Kidney (tissue), 14 donors: Measurements from ENCODE around the gene LHX2. TPM values are rescaled to one million over a fixed set of nuclear protein-coding genes. Genes with fewer than 3 reads are reported as not detected.

ENCODE experiments used
- DNase-seq, 5 donors: peaks; one replicate each; pipeline ENCODE4 v3.0.0-alpha.2; 2013 to 2020
- FAIRE-seq: peaks from 2 replicates; lab custom pipeline; 2012; peaks lifted over from hg19 to GRCh38; lab: Jason Lieb, UNC
- H3K27ac ChIP-seq, 2 donors: one replicate each; pipeline ENCODE4 v1.7.0; 2013; ENCODE audit warnings: low read depth in 2 of 2, low read length in 2 of 2, inconsistent platforms in 1 of 2
- H3K27me3 ChIP-seq: one replicate; pipeline ENCODE4 v1.7.1; 2013; ENCODE audit warnings: low read length, inconsistent platforms; ENCODE audit not compliant: control insufficient read depth, insufficient read depth
- H3K36me3 ChIP-seq, 3 donors: one replicate each; pipeline versions ENCODE4 v1.7.0 to v1.7.1; 2013; ENCODE audit warnings: low read length in 3 of 3, control low read depth in 1 of 3, inconsistent platforms in 1 of 3; ENCODE audit not compliant: insufficient read depth in 3 of 3, control insufficient read depth in 2 of 3
- H3K4me1 ChIP-seq, 3 donors: one replicate each; pipeline versions ENCODE4 v1.7.0 to v1.7.1; 2013; ENCODE audit warnings: low read length in 3 of 3, inconsistent platforms in 1 of 3, low read depth in 1 of 3; ENCODE audit not compliant: control insufficient read depth in 2 of 3, insufficient read depth in 2 of 3
- H3K4me3 ChIP-seq, 3 donors: one replicate each; pipeline versions ENCODE4 v1.7.0 to v1.8.1; 2013; ENCODE audit warnings: low read length in 3 of 3, control low read depth in 1 of 3, inconsistent platforms in 1 of 3
- H3K9ac ChIP-seq, 3 donors: one replicate each; pipeline versions ENCODE4 v1.7.0 to v1.7.1; 2013; ENCODE audit warnings: low read length in 3 of 3, control low read depth in 1 of 3, inconsistent platforms in 1 of 3
- H3K9me3 ChIP-seq, 3 donors: one replicate each; pipeline versions ENCODE4 v1.7.0 to v1.7.1; 2013; ENCODE audit warnings: low read length in 3 of 3, control low read depth in 1 of 3, inconsistent platforms in 1 of 3; ENCODE audit not compliant: control insufficient read depth in 2 of 3, insufficient read depth in 1 of 3
- CTCF ChIP-seq: IDR thresholded peaks from 3 replicates; pipeline ENCODE4 v1.5.1; 2012; ENCODE audit warnings: mild to moderate bottlenecking, moderate library complexity, borderline replicate concordance; ENCODE audit not compliant: insufficient read depth; ENCODE audit errors: extremely low read depth
- intact Hi-C: fragments of 100-400 bp; cut with DNase I; formaldehyde crosslinking; loops from one replicate; pipeline ENCODE4 v1.11.1; 2022
- polyA plus RNA-seq: library from polyadenylated mRNA; stranded (reverse); fragments of 350-450 nt; fragmentation: Illumina TruSeq; extraction: RNeasy Lipid Tissue Mini Kit (QIAGEN cat#74804); gene quantifications from one replicate; pipeline ENCODE4 v1.2.3, GENCODE V29; 2014; ENCODE audit warnings: low read depth, low replicate concordance; ENCODE audit not compliant: insufficient read depth
- total RNA-seq: library from RNA; stranded (reverse); fragmentation: NEBNext Ultra II Directional; extraction: Animal tissue kit (Norgen Biotek cat#: 25700); gene quantifications from one replicate; pipeline ENCODE4 v1.2.1, GENCODE V29; 2021
- donor health status: control.
- donor health status: control.
- donor health status: control.
- donor health status: control.
- donor health status: control.
- donor health status: DM: yes; HTN: yes; CAD: no.
- donor health status: Normal renal cell carcinoma (clear cell type).

The LHX2 gene
- total and polyA plus RNA-seq, 2 donors from 2014 or later: not detected

DNA sequence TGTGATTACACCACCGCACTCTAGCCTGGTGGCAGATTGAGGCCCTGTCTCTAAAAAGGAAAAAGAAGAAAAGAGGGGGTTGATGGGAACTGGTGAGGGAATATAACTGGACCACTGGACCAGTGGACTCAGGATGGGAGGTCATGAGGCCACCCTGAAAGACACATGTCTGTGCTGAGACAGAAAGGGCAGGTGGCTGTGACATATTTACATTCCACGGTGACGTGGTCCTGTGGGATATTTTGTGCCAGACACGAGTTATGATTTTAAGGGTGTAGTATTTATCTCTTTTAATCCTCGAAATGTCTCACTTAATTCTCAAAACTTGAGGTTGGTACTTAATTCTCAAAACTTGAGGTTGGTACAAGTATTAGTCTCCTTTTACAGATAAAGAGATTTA is 32.9 kb downstream of the LHX2 start:
- no peaks in the 10 kb centered on the region for H3K36me3 ChIP-seq
- H3K9me3 ChIP-seq: no peaks in the 10 kb centered on the region
- intact Hi-C loops: loop anchor here (10.0 kb wide), 1 partner anchor 500 kb away; no protein-coding TSS in a partner anchor
- no peak for FAIRE-seq
- H3K4me1 ChIP-seq: peaks cover 0 to 6% (median 2%) of the 10 kb centered on the region in 3 donors
- H3K27ac ChIP-seq: no peak overlapping the region
- no peak for TF ChIP-seq CTCF
- H3K4me3 ChIP-seq: no peak overlapping the region
- H3K9ac ChIP-seq: no peak overlapping the region
- DNase-seq: no peak
- peaks cover 9% of the 10 kb centered on the region for H3K27me3 ChIP-seq

DNA sequence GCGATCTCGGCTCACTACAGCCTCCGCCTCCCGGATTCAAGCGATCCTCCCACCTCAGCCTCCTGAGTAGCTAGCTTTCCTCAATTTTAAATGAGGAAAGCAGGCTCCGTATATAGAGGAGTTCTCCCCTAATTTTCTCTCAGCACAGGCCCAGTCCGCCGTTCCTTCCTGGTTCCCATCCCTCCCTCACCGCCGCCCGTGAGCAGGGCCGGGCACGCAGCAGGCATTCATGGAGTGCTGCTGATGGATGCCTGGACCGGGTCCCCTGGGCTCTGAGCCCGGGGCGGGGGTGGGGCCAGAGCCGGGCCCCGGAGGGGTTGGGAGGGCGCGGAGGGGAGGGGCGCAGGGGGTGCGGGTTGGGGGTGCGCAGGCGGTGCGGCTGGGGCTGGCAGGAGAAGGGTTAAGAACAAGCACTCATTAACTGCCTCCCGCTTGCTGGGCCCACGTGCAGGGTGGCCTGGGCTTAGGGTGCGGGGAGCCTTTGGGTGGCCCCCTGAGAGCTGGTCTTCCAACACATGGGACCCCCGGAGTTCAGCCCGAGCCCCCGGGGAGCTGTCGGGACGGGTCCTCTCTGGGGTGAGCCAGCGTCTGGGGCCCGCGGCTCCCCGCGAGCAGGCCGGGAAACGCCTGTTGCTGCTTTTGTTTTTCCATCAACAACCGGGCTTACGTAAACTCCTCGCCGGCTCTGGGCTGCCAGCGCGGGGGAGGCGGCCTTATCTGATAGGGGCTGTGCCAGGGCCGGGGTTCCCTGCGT is 33.7 kb downstream of the LHX2 start:
- no peak for FAIRE-seq
- intact Hi-C loops: loop anchor here (10.0 kb wide), 1 partner anchor 500 kb away; no protein-coding TSS in a partner anchor
- H3K4me3 ChIP-seq: peak overlapping the region in 1 of 3 donors; percentile 42
- no peaks in the 10 kb centered on the region for H3K36me3 ChIP-seq
- H3K4me1 ChIP-seq: peaks cover 0 to 6% (median 2%) of the 10 kb centered on the region in 3 donors
- H3K27me3 ChIP-seq: peaks cover 9% of the 10 kb centered on the region
- no peaks in the 10 kb centered on the region for H3K9me3 ChIP-seq
- peak in 4 of 5 donors; percentile 61 to 76 (median 66) for DNase-seq
- no peak overlapping the region for H3K9ac ChIP-seq
- TF ChIP-seq CTCF: no peak
- H3K27ac ChIP-seq: no peak overlapping the region

- no peak for TF ChIP-seq CTCF
- H3K27ac ChIP-seq: no peak overlapping the region
- H3K9ac ChIP-seq: no peak overlapping the region
- H3K36me3 ChIP-seq: no peaks in the 10 kb centered on the region
- intact Hi-C loops: loop anchor here (10.0 kb wide), 1 partner anchor 501 kb away; no protein-coding TSS in a partner anchor
- H3K9me3 ChIP-seq: no peaks in the 10 kb centered on the region
- peak overlapping the region in 1 of 3 donors; percentile 42 for H3K4me3 ChIP-seq
- peaks cover 0 to 6% (median 2%) of the 10 kb centered on the region in 3 donors for H3K4me1 ChIP-seq
- H3K27me3 ChIP-seq: peaks cover 9% of the 10 kb centered on the region
- no peak for FAIRE-seq
- DNase-seq: no peak
Measured at GRCh38 chr9:124045830-124046177, 34.2 kb downstream of the LHX2 start.
